H54 (cell line): ENCODE results near the gene DUSP14.

ENCODE experiments used
- DNase-seq: peaks from one replicate; pipeline ENCODE4 v3.0.0; 2011; ENCODE audit warnings: low spot score, mixed read lengths; ENCODE audit not compliant: insufficient read length
- FAIRE-seq: peaks from 3 replicates; lab custom pipeline; 2011; peaks lifted over from hg19 to GRCh38; lab: Jason Lieb, UNC
- POLR2A ChIP-seq: IDR thresholded peaks from 2 replicates; pipeline ENCODE4 v1.6.1; 2011; ENCODE audit warnings: low read depth, mild to moderate bottlenecking, low read length

The DUSP14 gene

DNA sequence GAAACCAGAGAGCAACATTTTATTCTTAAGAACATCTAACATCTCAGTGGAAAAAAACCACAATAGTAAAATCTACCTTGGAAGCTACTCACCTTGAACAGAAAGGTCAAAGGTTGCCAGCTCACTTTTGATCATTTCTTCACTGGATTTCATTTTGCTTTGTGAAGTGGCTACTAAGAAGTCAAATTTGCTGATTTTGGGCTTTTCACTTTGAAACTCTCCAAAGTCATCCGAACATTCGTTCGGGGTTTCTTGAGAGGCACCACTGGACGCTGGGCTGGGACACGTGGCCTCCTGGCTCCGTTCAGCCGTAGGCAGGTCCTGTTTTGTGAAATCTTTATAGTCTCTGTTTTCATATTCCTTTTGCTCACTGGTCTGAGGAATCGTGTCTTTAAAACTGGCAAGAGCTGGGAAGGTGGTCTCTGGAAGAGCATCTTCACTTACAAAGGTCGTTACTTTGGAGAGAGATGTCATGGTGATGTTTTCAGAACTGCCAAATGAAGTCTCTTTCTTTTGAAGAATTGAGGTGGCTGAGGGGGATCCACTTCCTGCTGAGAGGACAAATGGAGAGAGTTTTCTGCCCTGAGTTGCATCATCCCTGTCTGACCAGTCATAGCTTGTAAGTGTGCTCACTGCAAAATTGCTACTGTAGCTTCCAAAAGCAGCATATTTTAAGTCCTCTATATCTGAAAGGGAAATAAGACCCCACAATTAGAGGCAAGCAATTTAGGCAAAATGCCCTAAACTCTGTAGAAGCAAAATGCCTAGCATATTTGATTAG lies 52.4 kb downstream of the DUSP14 start:
- no peak for DNase-seq
- TF ChIP-seq POLR2A = no peak
- FAIRE-seq = no peak

DNA sequence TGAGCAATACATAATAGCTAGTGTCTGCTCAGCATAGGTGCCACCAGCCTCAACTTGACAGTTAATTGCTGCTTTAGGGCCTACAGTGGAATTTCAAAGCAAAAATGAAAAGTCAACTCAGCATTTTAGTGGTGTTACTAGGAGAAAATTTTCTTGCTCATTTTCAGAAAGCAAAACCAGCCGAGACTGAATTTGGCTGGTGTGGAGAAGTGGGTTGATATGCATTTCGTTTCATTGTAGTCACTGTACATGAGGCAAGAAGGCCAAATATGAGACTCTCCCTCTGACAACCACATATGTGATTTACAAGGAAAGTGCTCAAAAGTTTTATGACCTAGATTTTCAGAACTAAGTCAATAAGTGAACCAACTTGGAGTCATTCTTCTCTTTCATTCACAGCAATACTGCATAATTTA lies 54.0 kb downstream of the DUSP14 start:
- FAIRE-seq (no peak), DNase-seq (no peak)

DNA sequence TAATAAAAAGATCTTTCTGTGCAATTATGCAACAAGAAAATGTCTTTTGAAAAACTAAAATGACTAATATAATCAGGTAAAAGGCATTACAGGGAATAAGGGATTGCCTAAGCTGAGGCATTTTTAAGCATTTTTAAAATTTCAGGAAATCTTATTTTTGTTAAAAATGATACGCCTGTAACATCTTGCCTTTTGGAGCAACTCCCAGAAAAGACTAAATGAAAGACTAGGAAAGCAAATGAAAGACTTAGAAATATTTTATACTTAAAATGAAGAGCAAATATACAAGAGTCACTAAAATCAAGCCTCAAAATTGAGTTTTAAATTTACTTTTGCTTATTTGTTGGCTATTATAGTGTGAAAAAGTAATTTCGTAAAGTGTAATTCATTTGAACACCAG lies 55.8 kb downstream of the DUSP14 start:
- FAIRE-seq = no peak
- TF ChIP-seq POLR2A = no peak
- no peak for DNase-seq

More for the DNA sequence above, 54.0 kb downstream of the DUSP14 start:
- no peak for TF ChIP-seq POLR2A

DNA sequence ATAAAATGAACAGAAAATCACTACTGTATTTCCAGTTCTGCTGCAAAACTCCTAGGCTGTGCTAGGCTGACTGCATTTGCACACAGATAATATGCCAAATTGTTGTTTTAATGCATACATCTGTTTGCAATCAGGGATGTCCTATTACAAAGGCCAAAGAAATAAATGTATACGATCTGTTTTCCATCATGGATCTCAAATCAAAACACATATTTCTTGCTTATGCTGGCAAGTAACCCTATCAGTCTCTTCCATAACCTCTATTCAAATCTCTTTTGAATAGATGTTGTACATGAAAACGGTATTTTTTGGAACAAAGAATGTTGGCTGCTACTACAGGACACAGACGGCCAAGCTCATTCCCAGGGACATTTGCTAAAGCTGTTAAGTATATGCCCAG lies 56.6 kb downstream of the DUSP14 start:
- FAIRE-seq = no peak
- DNase-seq = no peak
- TF ChIP-seq POLR2A = no peak

DNA sequence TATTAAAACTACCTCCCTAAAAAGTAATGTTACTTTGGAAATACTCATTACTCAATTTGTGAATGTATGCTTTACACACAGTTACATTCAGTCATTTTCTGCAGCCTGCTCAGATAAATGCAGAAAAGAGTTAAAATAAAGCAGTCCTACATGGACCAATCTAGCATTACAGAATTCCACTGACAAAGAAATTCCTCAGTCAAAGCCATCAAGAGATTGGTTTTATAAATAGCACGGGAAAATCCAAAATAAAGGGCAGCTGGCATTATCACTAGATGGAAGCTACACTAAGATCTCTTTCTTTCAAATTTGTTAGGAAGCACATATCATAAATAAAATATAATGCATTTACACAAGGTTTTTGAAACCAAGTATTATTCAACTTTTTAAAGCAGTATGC lies 58.3 kb downstream of the DUSP14 start:
- DNase-seq = no peak
- FAIRE-seq = no peak
- TF ChIP-seq POLR2A = no peak

DNA sequence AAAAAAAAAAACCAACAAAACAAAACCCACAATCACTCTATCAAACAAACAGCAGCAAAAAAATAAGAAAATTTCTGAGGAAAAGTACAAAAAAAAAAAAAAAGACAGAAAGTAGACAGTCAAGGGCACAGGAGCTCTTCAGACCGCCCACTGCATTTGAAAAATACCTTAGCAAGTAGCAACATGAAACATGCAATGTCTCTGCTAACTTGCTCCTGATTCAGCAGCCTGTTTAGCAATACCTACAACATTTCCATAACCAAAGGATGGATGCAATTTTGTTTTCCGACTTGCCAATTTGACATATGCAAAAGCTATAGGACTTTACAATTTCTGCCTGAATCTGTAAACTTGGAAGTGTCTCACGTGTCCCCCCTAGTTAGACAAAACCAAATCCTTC lies 62.1 kb downstream of the DUSP14 start:
- FAIRE-seq = no peak
- DNase-seq = no peak
- TF ChIP-seq POLR2A = no peak

DNA sequence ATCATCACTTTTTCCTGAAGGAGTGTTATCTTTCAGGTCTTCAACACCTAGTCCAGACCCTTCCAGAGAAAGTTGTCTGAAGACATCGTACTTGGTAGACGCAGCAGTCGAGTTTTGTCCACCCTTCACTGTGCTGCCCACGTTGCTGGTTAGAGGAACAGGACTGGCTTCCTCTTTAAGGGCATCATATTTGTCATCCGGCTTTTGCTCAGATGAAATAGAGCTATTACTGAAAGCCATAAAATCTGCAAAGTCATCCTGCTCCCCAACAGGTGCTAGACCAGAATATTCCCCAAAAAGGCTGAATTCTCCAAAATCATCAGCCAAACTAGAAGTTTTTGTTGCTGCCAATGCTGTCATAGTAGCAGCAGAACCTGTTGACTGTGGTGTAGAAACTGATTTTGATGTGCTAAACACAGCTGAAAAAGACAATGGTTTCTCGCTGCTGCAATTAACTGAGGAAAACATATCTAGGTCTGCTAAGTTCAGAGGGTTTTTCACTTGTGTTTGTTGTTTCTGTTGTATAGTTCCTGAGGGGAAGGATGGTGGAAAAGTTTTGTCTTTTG lies 63.8 kb downstream of the DUSP14 start:
- DNase-seq = no peak
- TF ChIP-seq POLR2A = no peak
- FAIRE-seq = no peak

DNA sequence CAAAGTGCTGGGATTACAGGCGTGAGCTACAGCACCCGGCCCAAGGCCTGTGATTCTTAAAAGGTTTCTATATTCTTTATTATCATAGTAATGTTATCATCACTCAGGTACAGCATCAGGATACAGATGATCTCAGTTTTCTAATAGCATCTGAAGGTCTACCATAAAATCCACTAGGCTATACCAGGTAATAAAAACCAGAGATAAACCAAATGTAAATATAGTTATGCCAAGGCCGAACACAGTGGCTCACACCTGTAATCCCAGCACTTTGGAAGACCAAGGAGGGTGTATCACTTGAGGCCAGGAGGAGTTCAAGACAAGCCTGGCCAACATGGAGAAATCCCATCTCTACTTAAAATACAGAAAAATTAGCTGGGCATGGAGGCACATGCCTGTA lies 65.7 kb downstream of the DUSP14 start:
- no peak for FAIRE-seq

DNA sequence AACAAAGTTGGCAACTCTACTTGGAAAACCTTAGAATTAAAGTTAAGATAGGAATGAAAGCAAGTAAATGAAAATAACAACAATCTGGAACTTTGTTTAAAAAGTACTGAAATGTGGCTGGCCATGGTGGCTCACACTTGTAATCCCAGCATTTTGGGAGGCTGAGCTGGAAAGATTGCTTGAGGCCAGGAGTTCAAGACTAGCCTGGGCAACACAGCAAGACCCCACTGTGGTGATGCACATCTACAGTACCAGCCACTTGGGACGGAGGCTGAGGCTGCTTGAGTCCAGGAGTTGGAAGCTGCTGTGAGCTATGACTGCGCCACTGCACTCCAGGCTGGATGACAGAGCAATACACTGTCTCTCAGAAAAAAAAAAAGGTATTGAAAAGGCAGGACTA lies 67.8 kb downstream of the DUSP14 start:
- TF ChIP-seq POLR2A = no peak
- FAIRE-seq (no peak), DNase-seq (no peak)

More for the DNA sequence above, 65.7 kb downstream of the DUSP14 start:
- DNase-seq = no peak
- no peak for TF ChIP-seq POLR2A

DNA sequence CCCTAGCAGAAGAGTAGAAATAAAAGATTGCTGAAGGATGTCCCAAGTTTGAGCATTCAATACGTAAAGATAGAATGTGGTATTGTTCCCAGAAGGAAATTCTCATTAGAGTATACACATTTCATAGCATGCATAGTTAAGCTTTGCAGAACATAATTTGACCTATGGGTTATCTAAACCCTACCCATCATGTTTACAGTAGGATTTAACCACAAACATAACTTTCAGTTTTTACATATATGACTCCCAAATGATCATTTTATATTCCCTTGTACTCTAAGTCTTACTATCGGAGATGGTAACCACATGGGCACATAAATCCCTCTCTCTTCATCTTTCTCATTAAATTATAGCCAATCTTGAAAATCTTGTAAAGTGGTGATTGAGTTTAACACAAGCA lies 68.6 kb downstream of the DUSP14 start:
- FAIRE-seq = no peak
- no peak for TF ChIP-seq POLR2A
- DNase-seq = no peak

DNA sequence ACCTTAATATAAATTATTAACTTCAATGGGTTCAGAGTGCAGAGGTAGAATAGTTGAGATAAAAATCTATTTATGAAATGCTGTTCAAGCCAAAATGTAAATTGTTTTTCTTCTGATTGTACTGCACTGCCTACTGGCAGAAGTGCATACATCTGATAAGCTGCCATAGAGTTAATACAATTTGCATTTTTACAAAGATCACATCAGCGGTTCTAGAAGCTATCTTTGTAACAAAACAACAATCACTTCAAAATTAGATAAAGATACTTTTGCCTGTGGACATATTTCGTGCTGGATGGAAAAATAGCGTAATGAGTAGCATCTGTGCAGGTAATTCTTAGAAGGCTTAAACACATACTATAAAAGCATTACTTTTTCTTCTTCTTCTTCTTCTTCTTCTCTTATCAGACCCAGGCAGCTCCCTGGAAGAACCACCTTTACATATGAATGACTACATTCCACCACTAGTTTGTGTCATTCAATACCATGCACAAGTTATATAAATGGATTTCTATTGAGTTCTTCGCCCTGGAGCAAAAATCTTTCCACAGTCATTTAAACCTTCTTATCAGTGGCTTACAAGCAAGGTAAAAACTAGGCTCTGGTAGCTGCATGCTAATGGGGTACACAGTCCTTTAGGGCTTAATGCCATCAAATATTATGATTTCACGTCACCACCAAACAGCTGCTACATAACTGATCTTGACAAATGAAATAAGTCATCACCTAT lies 72.5 kb downstream of the DUSP14 start:
- no peak for TF ChIP-seq POLR2A
- DNase-seq (no peak), FAIRE-seq (no peak)
